SU-DHL-6 (cell line): ENCODE data around the gene FOXP4.

Source experiments
- H2AFZ ChIP-seq: fragments of 200-600 bp; sonication (generic); 2 replicates; pipeline ENCODE4 v1.6.1; 2014; ENCODE audit warnings: low read depth, mild to moderate bottlenecking, moderate library complexity, mixed read lengths, antibody characterized with exemption, low read length; ENCODE audit not compliant: severe bottlenecking
- H3F3A ChIP-seq: fragments of 200-600 bp; shearing (Covaris generic); 2 replicates; pipeline ENCODE4 v1.6.0; 2016; ENCODE audit warnings: antibody characterized with exemption, mild to moderate bottlenecking; ENCODE audit not compliant: insufficient read depth
- H3K27ac ChIP-seq: fragments of 200-600 bp; sonication (generic); 2 replicates; pipeline ENCODE4 v1.5.1; 2016; ENCODE audit warnings: low read depth, mild to moderate bottlenecking, low read length, moderate library complexity, mixed read lengths
- H3K27me3 ChIP-seq: fragments of 200-600 bp; sonication (generic), shearing (Covaris generic); 2 replicates; pipeline ENCODE4 v1.6.0; 2014; ENCODE audit warnings: mild to moderate bottlenecking, low read length
- H3K36me3 ChIP-seq: fragments of 200-600 bp; sonication (generic); 2 replicates; pipeline ENCODE4 v1.6.1; 2014; ENCODE audit warnings: mild to moderate bottlenecking, low read length, mixed read lengths
- H3K4me2 ChIP-seq: fragments of 300-600, 200-600 bp; shearing (Covaris generic), sonication (generic); 2 replicates; pipeline ENCODE4 v1.6.0; 2014; ENCODE audit warnings: low read length, low read depth, mild to moderate bottlenecking; ENCODE audit not compliant: poor library complexity, severe bottlenecking
- H3K4me3 ChIP-seq: fragments of 200-600 bp; sonication (generic); 2 replicates; pipeline ENCODE4 v1.5.1; 2014; ENCODE audit warnings: antibody characterized with exemption, low read length, mild to moderate bottlenecking, mixed read lengths; ENCODE audit not compliant: insufficient read depth, poor library complexity, severe bottlenecking
- H3K79me2 ChIP-seq: fragments of 200-600 bp; sonication (generic); 2 replicates; pipeline ENCODE4 v1.6.1; 2014; ENCODE audit warnings: mild to moderate bottlenecking, low read length, moderate library complexity; ENCODE audit not compliant: insufficient read depth
- H3K9ac ChIP-seq: fragments of 200-600 bp; sonication (generic); 2 replicates; pipeline ENCODE4 v1.7.0; 2014; ENCODE audit warnings: mild to moderate bottlenecking, low read length
- H3K9me2 ChIP-seq: fragments of 200-600 bp; sonication (generic); replicated peaks from 2 replicates; pipeline ENCODE4 v1.6.1; 2014; ENCODE audit warnings: low read length; ENCODE audit not compliant: insufficient read depth
- H3K9me3 ChIP-seq: fragments of 200-600 bp; sonication (generic); 2 replicates; pipeline ENCODE4 v1.6.1; 2014; ENCODE audit warnings: low read length, mixed read lengths; ENCODE audit not compliant: insufficient read depth
- H4K20me1 ChIP-seq: fragments of 200-600 bp; sonication (generic); 2 replicates; pipeline ENCODE4 v1.6.1; 2014; ENCODE audit warnings: low read depth, mild to moderate bottlenecking, antibody characterized with exemption, low read length, moderate library complexity, mixed read lengths
- EZH2phosphoT487 ChIP-seq: fragments of 200-600 bp; sonication (generic), shearing (Covaris generic); conservative IDR thresholded peaks from 2 replicates; pipeline ENCODE4 v1.6.1; 2018; ENCODE audit warnings: mild to moderate bottlenecking, antibody characterized with exemption, low read length, moderate library complexity, mixed read lengths
- TF ChIP-seq, protein P1 (sequence below): fragments of 200-600 bp; sonication (generic); IDR thresholded peaks from one replicate; pipeline ENCODE4 v1.5.1; 2017; ENCODE audit warnings: antibody characterized with exemption, mild to moderate bottlenecking, low read length, moderate library complexity; ENCODE audit not compliant: insufficient read depth, poor library complexity, severe bottlenecking

FOXP4 gene

DNA sequence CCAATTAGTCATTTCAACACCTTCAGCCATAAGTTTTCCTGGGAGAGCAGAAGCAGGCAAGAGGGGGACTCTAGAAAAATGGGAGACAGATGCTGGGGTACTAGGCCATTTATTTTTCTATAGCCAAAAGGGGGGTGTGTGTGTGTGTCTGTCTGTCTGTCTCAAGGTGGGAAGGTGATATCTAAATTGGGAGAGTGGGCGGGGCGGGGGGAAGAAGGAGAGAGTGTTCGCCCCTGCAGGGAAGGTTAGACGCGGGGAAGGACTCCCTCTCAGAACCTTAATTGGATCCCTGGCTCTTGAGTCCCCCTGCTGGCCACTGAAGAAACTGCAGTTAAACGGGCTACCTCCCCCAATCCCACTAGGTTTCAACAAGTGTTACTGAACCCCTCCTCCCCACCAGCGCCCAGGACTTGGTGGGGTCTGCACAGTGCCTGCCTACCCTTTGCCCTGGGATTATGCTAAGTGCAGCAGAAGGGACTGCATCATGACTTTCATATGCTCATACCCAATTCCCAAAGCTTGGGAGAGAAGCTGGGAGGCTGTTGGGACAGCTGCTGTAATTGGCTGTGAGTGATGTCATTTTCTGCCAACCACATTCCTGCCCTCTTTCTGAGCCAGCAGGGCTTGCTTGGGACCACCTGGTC is 45.8 kb downstream of the FOXP4 start:
- no peak overlapping the region for H3K4me2 ChIP-seq
- no peaks in the 10 kb centered on the region for H3K27me3 ChIP-seq
- H3K9ac ChIP-seq: no peak overlapping the region
- no peak overlapping the region for H2AFZ ChIP-seq
- H3K36me3 ChIP-seq: no peaks in the 10 kb centered on the region
- TF ChIP-seq EZH2phosphoT487: no peak
- TF ChIP-seq, protein P1, sequence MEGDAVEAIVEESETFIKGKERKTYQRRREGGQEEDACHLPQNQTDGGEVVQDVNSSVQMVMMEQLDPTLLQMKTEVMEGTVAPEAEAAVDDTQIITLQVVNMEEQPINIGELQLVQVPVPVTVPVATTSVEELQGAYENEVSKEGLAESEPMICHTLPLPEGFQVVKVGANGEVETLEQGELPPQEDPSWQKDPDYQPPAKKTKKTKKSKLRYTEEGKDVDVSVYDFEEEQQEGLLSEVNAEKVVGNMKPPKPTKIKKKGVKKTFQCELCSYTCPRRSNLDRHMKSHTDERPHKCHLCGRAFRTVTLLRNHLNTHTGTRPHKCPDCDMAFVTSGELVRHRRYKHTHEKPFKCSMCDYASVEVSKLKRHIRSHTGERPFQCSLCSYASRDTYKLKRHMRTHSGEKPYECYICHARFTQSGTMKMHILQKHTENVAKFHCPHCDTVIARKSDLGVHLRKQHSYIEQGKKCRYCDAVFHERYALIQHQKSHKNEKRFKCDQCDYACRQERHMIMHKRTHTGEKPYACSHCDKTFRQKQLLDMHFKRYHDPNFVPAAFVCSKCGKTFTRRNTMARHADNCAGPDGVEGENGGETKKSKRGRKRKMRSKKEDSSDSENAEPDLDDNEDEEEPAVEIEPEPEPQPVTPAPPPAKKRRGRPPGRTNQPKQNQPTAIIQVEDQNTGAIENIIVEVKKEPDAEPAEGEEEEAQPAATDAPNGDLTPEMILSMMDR: peak; percentile 95
- H4K20me1 ChIP-seq: no peaks in the 10 kb centered on the region
- no peak overlapping the region for H3K4me3 ChIP-seq
- no peaks in the 10 kb centered on the region for H3K9me2 ChIP-seq
- no peaks in the 10 kb centered on the region for H3F3A ChIP-seq
- no peaks in the 10 kb centered on the region for H3K9me3 ChIP-seq
- H3K79me2 ChIP-seq: no peaks in the 10 kb centered on the region
- no peak overlapping the region for H3K27ac ChIP-seq

- Histone ChIP-seq H3K36me3 (no peaks in the 10 kb centered on the region), H3K79me2 (no peaks in the 10 kb centered on the region), H3K4me3 (no peak overlapping the region), H3K9me2 (no peaks in the 10 kb centered on the region), H3K9ac (no peak overlapping the region), H2AFZ (no peak overlapping the region), H3F3A (no peaks in the 10 kb centered on the region), H3K4me2 (no peak overlapping the region), H3K9me3 (no peaks in the 10 kb centered on the region), H3K27me3 (no peaks in the 10 kb centered on the region), H3K27ac (no peak overlapping the region), H4K20me1 (no peaks in the 10 kb centered on the region)
- TF ChIP-seq, protein P1: no peak
- TF ChIP-seq EZH2phosphoT487: no peak
These were observed 47.2 kb downstream of the FOXP4 start for GRCh38 chr6:41593406-41593805.

DNA sequence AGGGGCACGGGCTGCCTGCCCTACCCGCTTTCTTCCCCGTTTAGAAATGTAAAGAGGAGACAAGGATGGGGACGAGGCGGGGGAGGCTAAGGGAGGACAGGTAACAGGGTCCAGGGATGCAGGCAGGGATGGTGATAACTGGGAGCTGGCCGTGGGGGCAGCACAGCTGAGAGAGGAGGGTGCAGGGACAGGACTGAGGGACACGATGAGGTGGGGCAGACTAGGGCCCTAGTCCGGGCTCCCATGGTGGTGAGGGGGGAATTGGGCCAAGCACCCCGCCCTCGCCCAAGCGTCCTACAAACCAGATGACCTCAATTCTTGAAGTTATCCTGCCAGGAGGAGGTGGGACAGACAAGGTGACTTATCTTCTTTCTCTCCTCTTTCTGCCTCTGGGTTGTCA is 47.7 kb downstream of the FOXP4 start:
- H2AFZ ChIP-seq: no peak overlapping the region
- no peak overlapping the region for H3K4me2 ChIP-seq
- H3K9me2 ChIP-seq: no peaks in the 10 kb centered on the region
- no peak overlapping the region for H3K9ac ChIP-seq
- no peaks in the 10 kb centered on the region for H3K27me3 ChIP-seq
- TF ChIP-seq, protein P1: no peak
- TF ChIP-seq EZH2phosphoT487: no peak
- no peaks in the 10 kb centered on the region for H3K9me3 ChIP-seq
- H3K79me2 ChIP-seq: no peaks in the 10 kb centered on the region
- H3K36me3 ChIP-seq: no peaks in the 10 kb centered on the region
- no peak overlapping the region for H3K4me3 ChIP-seq
- H4K20me1 ChIP-seq: no peaks in the 10 kb centered on the region
- H3K27ac ChIP-seq: no peak overlapping the region
- no peaks in the 10 kb centered on the region for H3F3A ChIP-seq
